Endothelial cell of umbilical vein (primary cell): ENCODE data around the gene FUT3.

Experiments
- CTCF ChIP-seq, 2 donors: IDR thresholded peaks; 1 replicate in 1 of 2; 2 replicates in 1 of 2; pipeline ENCODE4 v1.5.1; 2011; ENCODE audit warnings: low read length in 2 of 2, mild to moderate bottlenecking in 2 of 2, moderate library complexity in 2 of 2, control low read depth in 1 of 2, inconsistent platforms in 1 of 2, low read depth in 1 of 2; ENCODE audit not compliant: insufficient read depth in 1 of 2; ENCODE audit errors: extremely low read depth in 1 of 2
- EZH2 ChIP-seq: IDR thresholded peaks from 2 replicates; pipeline ENCODE4 v1.6.1; 2012; ENCODE audit warnings: borderline replicate concordance, low read depth, mild to moderate bottlenecking, moderate library complexity, low read length, inconsistent platforms; ENCODE audit not compliant: severe bottlenecking
- GATA2 ChIP-seq: IDR thresholded peaks from 2 replicates; pipeline ENCODE4 v1.7.0; 2011; ENCODE audit warnings: low read depth, mild to moderate bottlenecking, moderate library complexity, mixed read lengths, low read length; ENCODE audit not compliant: insufficient read length, insufficient read depth
- POLR2A ChIP-seq: IDR thresholded peaks from 2 replicates; pipeline ENCODE4 v1.6.1; 2012; ENCODE audit warnings: low read depth, mild to moderate bottlenecking, control low read depth, low read length
- POLR2AphosphoS5 ChIP-seq: IDR thresholded peaks from 2 replicates; pipeline ENCODE4 v1.6.1; 2012; ENCODE audit warnings: low read depth, mild to moderate bottlenecking, control low read depth, low read length, moderate library complexity; ENCODE audit not compliant: insufficient read depth

GRCh38 chr19:5814852-5815246, 36.4 kb downstream of the FUT3 start:
- TF ChIP-seq CTCF (IDR thresholded peaks at IDR 0.05; ENCODE audit: extremely low read depth in 1 of 2, insufficient read depth in 1 of 2, low read depth in 1 of 2, low read length in 2 of 2) (no peak), EZH2 (no peak), POLR2AphosphoS5 (no peak), GATA2 (no peak), POLR2A (no peak)
